Breast epithelium (tissue), 4 donors: ENCODE data around the gene HEXIM1. TPM values are rescaled to one million over a fixed set of nuclear protein-coding genes. Genes with fewer than 3 reads are reported as not detected.

Source experiments
- DNase-seq, 2 donors: peaks; one replicate each; pipeline ENCODE4 v3.0.0-alpha.2; 2019; ENCODE audit warnings: low spot score in 2 of 2
- H3K27ac ChIP-seq, 2 donors: fragments of 200-600 bp; sonication (generic) in 1 of 2; one replicate each; pipeline ENCODE4 v1.5.1; 2016 to 2019; ENCODE audit warnings: mild to moderate bottlenecking in 1 of 2
- H3K27me3 ChIP-seq, 2 donors: fragments of 200-600 bp; sonication (generic) in 1 of 2; one replicate each; pipeline versions ENCODE4 v1.5.1 to v1.6.0; 2017 to 2019; ENCODE audit warnings: control low read depth in 1 of 2, mild to moderate bottlenecking in 1 of 2
- H3K36me3 ChIP-seq: fragments of 200-600 bp; one replicate; pipeline ENCODE4 v1.5.1; 2019
- H3K4me1 ChIP-seq, 2 donors: fragments of 200-600 bp; sonication (generic); one replicate each; pipeline ENCODE4 v1.5.1; 2016 to 2019; ENCODE audit warnings: control low read depth in 1 of 2
- H3K4me3 ChIP-seq, 3 donors: fragments of 200-600 bp; sonication (generic); 1 replicate in 2 of 3; 2 replicates in 1 of 3; pipeline ENCODE4 v1.5.1; 2016 to 2019; ENCODE audit warnings: mild to moderate bottlenecking in 3 of 3, moderate library complexity in 2 of 3
- H3K9me3 ChIP-seq, 2 donors: fragments of 200-600 bp; sonication (generic) in 1 of 2; one replicate each; pipeline ENCODE4 v1.5.1; 2016 to 2019; ENCODE audit warnings: control low read depth in 1 of 2
- POLR2A ChIP-seq: fragments of 450-650 bp; IDR thresholded peaks from one replicate; pipeline ENCODE4 v1.6.1; 2016; ENCODE audit warnings: antibody characterized with exemption, mild to moderate bottlenecking, moderate library complexity
- POLR2AphosphoS5 ChIP-seq, 3 donors: sonication (generic); formaldehyde crosslinking; IDR thresholded peaks; one replicate each; pipeline ENCODE4 v1.6.1; 2017; ENCODE audit warnings: antibody characterized with exemption in 3 of 3
- intact Hi-C: fragments of 100-400 bp; cut with DNase I; formaldehyde crosslinking; loops from one replicate; pipeline ENCODE4 v1.15.1; 2023; ENCODE audit warnings: low total_unique reads
- total RNA-seq, 3 donors: library from RNA; depleted of rRNA; stranded (reverse); fragments of >200 nt; gene quantifications; one replicate each; pipeline ENCODE4 v1.1.0, GENCODE V29; 2016
- TF ChIP-seq, protein P1 (sequence below), 3 donors: fragments of 450-650 bp; IDR thresholded peaks; one replicate each; pipeline ENCODE4 v1.5.1; 2016 to 2017; ENCODE audit warnings: antibody characterized with exemption in 3 of 3, mild to moderate bottlenecking in 3 of 3, moderate library complexity in 3 of 3

The HEXIM1 gene
- total RNA-seq, 3 donors from 2014 or later: 21.3 to 35.6 (median 33.4) TPM

DNA sequence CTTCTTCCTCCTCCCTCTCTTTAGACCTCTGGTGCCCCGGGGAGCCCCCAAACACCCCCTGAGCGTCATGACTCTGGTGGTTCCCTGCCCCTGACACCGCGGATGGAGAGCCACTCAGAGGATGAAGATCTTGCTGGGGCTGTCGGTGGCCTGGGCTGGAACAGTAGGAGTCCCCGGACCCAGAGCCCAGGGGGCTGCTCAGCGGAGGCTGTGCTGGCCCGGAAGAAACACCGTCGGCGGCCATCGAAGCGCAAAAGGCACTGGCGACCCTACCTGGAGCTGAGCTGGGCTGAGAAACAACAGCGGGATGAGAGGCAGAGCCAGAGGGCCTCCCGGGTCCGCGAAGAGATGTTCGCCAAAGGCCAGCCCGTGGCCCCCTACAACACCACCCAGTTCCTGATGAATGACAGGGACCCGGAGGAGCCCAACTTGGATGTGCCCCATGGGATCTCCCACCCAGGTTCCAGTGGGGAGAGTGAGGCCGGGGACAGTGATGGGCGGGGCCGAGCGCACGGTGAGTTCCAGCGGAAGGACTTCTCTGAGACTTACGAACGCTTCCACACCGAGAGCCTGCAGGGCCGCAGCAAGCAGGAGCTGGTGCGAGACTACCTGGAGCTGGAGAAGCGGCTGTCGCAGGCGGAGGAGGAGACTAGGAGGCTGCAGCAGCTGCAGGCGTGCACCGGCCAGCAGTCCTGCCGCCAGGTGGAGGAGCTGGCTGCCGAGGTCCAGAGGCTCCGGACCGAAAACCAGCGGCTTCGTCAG, 20.9 kb downstream of the HEXIM1 start:
- Histone ChIP-seq H3K4me3 (peak overlapping the region in 2 of 3 donors; percentile 34 to 52), H3K27ac (peak overlapping the region; percentile 96 to 97), H3K36me3 (no peaks in the 10 kb centered on the region), H3K27me3 (no peaks in the 10 kb centered on the region), H3K9me3 (no peaks in the 10 kb centered on the region), H3K4me1 (peaks cover 8 to 14% of the 10 kb centered on the region in 2 donors)
- peak in 1 of 2 donors; percentile 55 for DNase-seq
- intact Hi-C loops: no loop called here
- TF ChIP-seq, protein P1, sequence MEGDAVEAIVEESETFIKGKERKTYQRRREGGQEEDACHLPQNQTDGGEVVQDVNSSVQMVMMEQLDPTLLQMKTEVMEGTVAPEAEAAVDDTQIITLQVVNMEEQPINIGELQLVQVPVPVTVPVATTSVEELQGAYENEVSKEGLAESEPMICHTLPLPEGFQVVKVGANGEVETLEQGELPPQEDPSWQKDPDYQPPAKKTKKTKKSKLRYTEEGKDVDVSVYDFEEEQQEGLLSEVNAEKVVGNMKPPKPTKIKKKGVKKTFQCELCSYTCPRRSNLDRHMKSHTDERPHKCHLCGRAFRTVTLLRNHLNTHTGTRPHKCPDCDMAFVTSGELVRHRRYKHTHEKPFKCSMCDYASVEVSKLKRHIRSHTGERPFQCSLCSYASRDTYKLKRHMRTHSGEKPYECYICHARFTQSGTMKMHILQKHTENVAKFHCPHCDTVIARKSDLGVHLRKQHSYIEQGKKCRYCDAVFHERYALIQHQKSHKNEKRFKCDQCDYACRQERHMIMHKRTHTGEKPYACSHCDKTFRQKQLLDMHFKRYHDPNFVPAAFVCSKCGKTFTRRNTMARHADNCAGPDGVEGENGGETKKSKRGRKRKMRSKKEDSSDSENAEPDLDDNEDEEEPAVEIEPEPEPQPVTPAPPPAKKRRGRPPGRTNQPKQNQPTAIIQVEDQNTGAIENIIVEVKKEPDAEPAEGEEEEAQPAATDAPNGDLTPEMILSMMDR (IDR thresholded peaks at IDR 0.05): peak in 1 of 3 donors; percentile 21
- TF ChIP-seq POLR2AphosphoS5 (IDR thresholded peaks at IDR 0.05): no peak

DNA sequence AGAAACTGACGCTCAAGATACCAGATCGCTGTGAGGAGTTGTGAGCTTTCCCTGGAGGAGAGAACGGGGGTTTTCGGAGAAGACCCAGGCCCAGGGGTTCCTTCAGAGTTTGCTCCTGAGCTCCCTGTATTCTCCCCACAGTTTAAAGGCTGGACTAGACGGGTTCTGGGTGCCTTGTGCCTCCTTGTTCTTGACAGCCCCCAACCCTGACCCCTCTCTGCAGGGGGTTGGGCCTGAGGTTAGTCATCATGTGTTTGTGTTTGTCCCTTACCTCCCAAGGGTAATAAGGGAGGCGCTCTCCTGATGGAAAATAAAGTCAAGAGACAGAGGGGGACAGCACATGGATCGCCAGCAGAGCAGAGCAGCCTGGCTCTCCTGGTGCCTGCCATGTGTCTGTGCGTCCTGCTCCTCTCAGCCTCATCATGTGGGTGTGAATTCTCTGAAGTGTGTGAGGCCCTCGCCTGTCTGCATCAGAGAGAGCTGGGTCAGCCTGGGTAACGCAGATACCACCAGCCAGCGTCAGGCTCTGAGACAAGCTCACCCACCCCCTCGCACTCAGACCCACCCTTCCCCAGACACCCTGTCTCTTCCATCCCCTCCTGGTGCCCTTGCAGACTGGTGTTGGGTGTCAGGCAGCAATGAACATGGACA, 22.1 kb downstream of the HEXIM1 start:
- TF ChIP-seq POLR2AphosphoS5 (IDR thresholded peaks at IDR 0.05) (no peak), POLR2A (no peak)
- TF ChIP-seq, protein P1 (IDR thresholded peaks at IDR 0.05): no peak

DNA sequence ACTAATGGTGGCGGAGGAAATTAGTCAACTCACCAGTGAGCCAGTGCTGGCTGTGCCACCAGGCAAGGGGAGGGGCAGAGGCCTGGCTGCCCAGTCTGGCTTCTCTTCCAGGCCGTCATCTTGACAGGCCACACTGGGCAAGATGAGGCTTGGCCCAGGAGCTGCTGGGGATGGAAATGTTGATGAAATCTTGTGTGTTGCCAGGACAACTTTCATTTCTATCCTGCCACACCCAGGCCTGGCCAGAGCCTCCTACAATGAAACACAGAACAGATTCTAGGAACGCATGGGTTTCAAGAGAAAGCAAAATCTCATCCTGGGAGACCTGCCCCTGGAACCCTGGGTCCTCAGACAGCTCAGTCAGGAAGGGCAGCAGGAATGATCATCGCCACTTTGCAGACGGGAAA, 22.7 kb downstream of the HEXIM1 start:
- DNase-seq: peak; percentile 82 to 91
- intact Hi-C loops: no loop called here
- H3K4me3 ChIP-seq: peak overlapping the region; percentile 30 to 63 (median 49)
- TF ChIP-seq POLR2AphosphoS5 (IDR thresholded peaks at IDR 0.05) (peak; percentile 26 to 68 (median 54)), POLR2A (peak; percentile 18)
- TF ChIP-seq, protein P1 (IDR thresholded peaks at IDR 0.05): no peak
- H3K27me3 ChIP-seq: no peaks in the 10 kb centered on the region
- H3K4me1 ChIP-seq: peaks cover 8 to 14% of the 10 kb centered on the region in 2 donors
- H3K9me3 ChIP-seq: no peaks in the 10 kb centered on the region
- H3K36me3 ChIP-seq: no peaks in the 10 kb centered on the region
- H3K27ac ChIP-seq: peak overlapping the region; percentile 96 to 97

More for the DNA sequence above, 22.1 kb downstream of the HEXIM1 start:
- no peaks in the 10 kb centered on the region for H3K36me3 ChIP-seq
- no peaks in the 10 kb centered on the region for H3K9me3 ChIP-seq
- no peak for DNase-seq
- no peaks in the 10 kb centered on the region for H3K27me3 ChIP-seq
- H3K4me3 ChIP-seq: peak overlapping the region in 2 of 3 donors; percentile 49 to 63
- H3K4me1 ChIP-seq: peaks cover 8 to 14% of the 10 kb centered on the region in 2 donors
- intact Hi-C loops: no loop called here
- peak overlapping the region; percentile 96 to 97 for H3K27ac ChIP-seq

DNA sequence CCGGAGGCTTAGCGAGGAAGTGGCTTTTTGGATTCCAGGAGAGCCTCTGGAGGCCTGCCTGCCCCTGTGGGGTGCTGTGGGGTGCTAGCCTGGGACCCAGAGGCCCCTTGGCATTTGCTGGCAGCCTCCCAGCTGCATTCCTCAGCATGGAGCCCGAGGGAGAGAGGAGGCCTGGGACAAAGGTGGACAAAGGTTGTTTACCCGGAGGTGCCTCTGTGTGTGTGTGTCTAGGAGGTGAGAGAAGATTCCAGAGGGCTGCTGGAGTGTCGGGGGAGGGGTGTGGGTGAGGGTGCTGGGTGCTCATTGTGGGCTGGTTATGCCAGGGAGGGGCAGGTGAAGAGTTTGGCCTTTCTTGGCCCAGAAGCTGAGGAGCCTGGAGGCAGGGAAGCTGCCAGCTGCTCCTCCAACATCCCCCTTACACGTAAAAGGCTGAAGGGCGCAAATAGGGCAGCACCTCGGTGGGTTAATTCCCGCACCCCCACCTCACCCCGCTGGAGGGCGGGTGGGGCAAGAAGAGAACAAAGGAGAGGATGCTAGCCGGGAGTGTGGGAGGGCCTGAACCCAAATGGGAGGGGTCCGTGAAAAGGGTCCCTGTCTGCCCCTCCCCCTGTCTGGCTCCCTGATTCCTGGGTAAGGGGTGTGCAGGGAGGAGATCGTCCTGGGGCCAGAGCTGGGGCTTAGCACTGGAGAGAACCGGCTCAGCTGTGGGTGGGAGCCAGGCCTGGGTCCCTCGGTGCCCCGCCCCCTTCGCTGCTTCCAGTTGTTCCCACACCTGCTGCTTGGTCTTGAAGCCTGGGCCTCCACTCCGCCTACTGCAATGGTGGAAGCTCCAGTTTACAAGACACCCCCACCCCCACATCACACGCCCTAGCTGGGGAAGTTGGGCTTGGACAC, 23.3 kb downstream of the HEXIM1 start:
- TF ChIP-seq POLR2A: peak; percentile 17
- no peak for TF ChIP-seq POLR2AphosphoS5 (IDR thresholded peaks at IDR 0.05)
- peak overlapping the region; percentile 30 to 63 (median 49) for H3K4me3 ChIP-seq
- intact Hi-C loops: no loop called here
- H3K9me3 ChIP-seq: no peaks in the 10 kb centered on the region
- H3K27me3 ChIP-seq: no peaks in the 10 kb centered on the region
- peak overlapping the region; percentile 96 to 97 for H3K27ac ChIP-seq
- peaks cover 8 to 14% of the 10 kb centered on the region in 2 donors for H3K4me1 ChIP-seq
- DNase-seq: peak; percentile 76 to 83
- no peaks in the 10 kb centered on the region for H3K36me3 ChIP-seq

DNA sequence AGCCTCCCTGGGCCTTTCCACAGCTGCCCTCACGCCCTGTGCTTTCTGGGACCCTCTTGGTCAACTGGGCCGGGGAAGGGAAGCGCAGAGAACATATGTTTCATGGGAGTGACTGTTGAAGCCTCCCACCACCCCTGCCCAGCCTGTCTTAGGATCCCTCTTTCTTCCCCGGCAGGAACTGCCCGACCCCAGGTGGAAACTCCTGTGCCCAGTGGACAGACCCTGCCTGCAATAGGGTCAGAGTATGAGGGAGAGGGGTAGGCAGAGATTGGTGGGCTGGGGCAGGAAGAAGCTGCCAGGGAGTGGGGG, 23.9 kb downstream of the HEXIM1 start:
- H3K4me1 ChIP-seq: peaks cover 8 to 14% of the 10 kb centered on the region in 2 donors
- intact Hi-C loops: no loop called here
- H3K27me3 ChIP-seq: no peaks in the 10 kb centered on the region
- H3K9me3 ChIP-seq: no peaks in the 10 kb centered on the region
- no peaks in the 10 kb centered on the region for H3K36me3 ChIP-seq
- DNase-seq: no peak
- TF ChIP-seq POLR2AphosphoS5 (IDR thresholded peaks at IDR 0.05): no peak
- TF ChIP-seq POLR2A: no peak
- TF ChIP-seq, protein P1 (IDR thresholded peaks at IDR 0.05): no peak
- H3K4me3 ChIP-seq: peak overlapping the region; percentile 30 to 63 (median 49)
- H3K27ac ChIP-seq: peak overlapping the region; percentile 96 to 97
